Adrenal gland (tissue), 5 donors: ENCODE data around the gene STIM2.

Experiments used
- CTCF ChIP-seq, 6 experiments: fragments of 450-650 bp in 4 of 6; fragments of 200-600 bp in 2 of 6; sonication (generic) in 1 of 6; IDR thresholded peaks; 1 replicate in 5 of 6; 2 replicates in 1 of 6; pipeline versions ENCODE4 v1.5.1 to v1.8.0; 2016 to 2021; ENCODE audit warnings: antibody characterized with exemption in 6 of 6, mild to moderate bottlenecking in 2 of 6, moderate library complexity in 1 of 6
- POLR2A ChIP-seq, 2 donors: fragments of 450-650 bp; IDR thresholded peaks; one replicate each; pipeline ENCODE4 v1.6.1; 2017; ENCODE audit warnings: antibody characterized with exemption in 2 of 2, mild to moderate bottlenecking in 2 of 2, moderate library complexity in 1 of 2
- donor health status: DM: no; HTN: no; CAD: no.

GRCh38 chr4:26859762-26860156 lies 882 bp upstream of the STIM2 start:
- TF ChIP-seq POLR2A (IDR thresholded peaks at IDR 0.05), result no peak
- TF ChIP-seq CTCF (IDR thresholded peaks at IDR 0.05), result no peak
